Endodermal cell (in vitro differentiated cells): ENCODE data around the gene TM2D3. TPM values are rescaled to one million over a fixed set of nuclear protein-coding genes. Genes with fewer than 3 reads are reported as not detected.

Source experiments
- DNase-seq: peaks from one replicate; pipeline ENCODE4 v3.0.0-alpha.2; 2017
- H3K27ac ChIP-seq: 2 replicates; pipeline ENCODE4 v1.5.1; 2013; ENCODE audit warnings: mild to moderate bottlenecking, low read depth, low read length, moderate library complexity
- H3K27me3 ChIP-seq: 2 replicates; pipeline ENCODE4 v1.6.1; 2013; ENCODE audit warnings: mild to moderate bottlenecking, low read length, moderate library complexity; ENCODE audit not compliant: insufficient read depth, control insufficient read depth, poor library complexity, severe bottlenecking
- H3K36me3 ChIP-seq: 2 replicates; pipeline ENCODE4 v1.7.0; 2013; ENCODE audit warnings: mild to moderate bottlenecking, low read length, moderate library complexity; ENCODE audit not compliant: control insufficient read depth, insufficient read depth
- H3K4me1 ChIP-seq: one replicate; pipeline ENCODE4 v1.7.0; 2013; ENCODE audit warnings: low read length; ENCODE audit not compliant: control insufficient read depth, insufficient read depth
- H3K4me3 ChIP-seq: 2 replicates; pipeline ENCODE4 v1.5.1; 2013; ENCODE audit warnings: mild to moderate bottlenecking, low read length, moderate library complexity
- H3K9ac ChIP-seq: 2 replicates; pipeline ENCODE4 v1.6.1; 2013; ENCODE audit warnings: mild to moderate bottlenecking, low read length, moderate library complexity; ENCODE audit not compliant: poor library complexity, severe bottlenecking; ENCODE audit errors: extremely low read depth
- H3K9me3 ChIP-seq: 2 replicates; pipeline ENCODE4 v1.6.1; 2013; ENCODE audit warnings: mild to moderate bottlenecking, low read length, moderate library complexity; ENCODE audit not compliant: control insufficient read depth
- H3K27ac Mint-ChIP-seq: 2 replicates; pipeline ENCODE4 v1.8.0; 2020; ENCODE audit warnings: mixed read lengths
- H3K27me3 Mint-ChIP-seq: 2 replicates; pipeline ENCODE4 v1.8.0; 2021; ENCODE audit warnings: mild to moderate bottlenecking, mixed read lengths; ENCODE audit not compliant: insufficient read depth
- H3K36me3 Mint-ChIP-seq: 2 replicates; pipeline ENCODE4 v1.8.0; 2020; ENCODE audit warnings: low read depth, mixed read lengths
- H3K4me1 Mint-ChIP-seq: 2 replicates; pipeline ENCODE4 v1.8.0; 2020; ENCODE audit warnings: mixed read lengths
- H3K4me3 Mint-ChIP-seq: 2 replicates; pipeline ENCODE4 v1.8.0; 2020; ENCODE audit warnings: mild to moderate bottlenecking, moderate library complexity, mixed read lengths
- H3K9me3 Mint-ChIP-seq: 2 replicates; pipeline ENCODE4 v1.8.0; 2020; ENCODE audit warnings: mild to moderate bottlenecking, mixed read lengths
- CTCF ChIP-seq: fragments of 200-600 bp; sonication (generic); conservative IDR thresholded peaks from 2 replicates; pipeline ENCODE4 v1.5.0; 2021; ENCODE audit warnings: antibody characterized with exemption, mild to moderate bottlenecking
- WGBS, 2 experiments: methylation state at CpG; one replicate each; pipeline versions ENCODE4 v1.1.5 to v1.1.7; 2013; ENCODE audit warnings: missing lambda C conversion rate in 2 of 2, mixed read lengths in 1 of 2; ENCODE audit not compliant: insufficient coverage in 1 of 2, insufficient read length in 1 of 2; 5-methylcytosine and 5-hydroxymethylcytosine counted together
- total RNA-seq, 2 donors: library from RNA; stranded (reverse); fragmentation: NEBNext Ultra II Directional in 1 of 2; extraction: Animal tissue kit (Norgen Biotek cat#: 25700) in 1 of 2; gene quantifications; 2 replicates in 1 of 2; 3 replicates in 1 of 2; pipeline ENCODE4 v1.2.1, GENCODE V29; 2021

The TM2D3 gene
- total RNA-seq, 2 donors from 2014 or later, result 33.4 to 34.0 TPM

- peak overlapping the region; percentile 1 for H3K4me3 Mint-ChIP-seq
- H3K27ac ChIP-seq, result no peak overlapping the region
These were observed 23.8 kb upstream of the TM2D3 start for GRCh38 chr15:101675796-101676582.

DNA sequence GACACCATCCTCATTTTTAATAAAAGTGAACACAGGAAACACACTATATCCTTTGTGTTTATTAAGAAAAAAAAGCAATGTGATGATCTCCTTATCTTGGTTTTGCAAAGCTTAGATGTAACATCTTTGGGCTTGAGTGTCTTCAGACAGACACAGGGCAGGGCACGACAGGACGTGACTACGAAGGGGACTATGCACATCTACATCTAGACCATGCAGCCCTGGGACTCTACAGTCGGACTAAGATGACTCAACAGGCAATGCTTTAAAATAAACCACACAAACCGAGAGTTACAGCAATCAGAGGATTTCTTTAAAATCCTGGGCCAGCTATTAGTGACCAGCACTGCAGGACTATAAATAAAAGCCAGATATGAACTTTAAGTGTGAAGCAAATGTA lies 22.8 kb upstream of the TM2D3 start:
- no peaks in the 10 kb centered on the region for H3K9me3 Mint-ChIP-seq
- Histone ChIP-seq H3K4me1 (peaks cover 3% of the 10 kb centered on the region), H3K9ac (no peak overlapping the region), H3K9me3 (no peaks in the 10 kb centered on the region), H3K27ac (no peak overlapping the region), H3K4me3 (no peak overlapping the region), H3K27me3 (no peaks in the 10 kb centered on the region), H3K36me3 (peaks cover 18% of the 10 kb centered on the region)
- H3K4me3 Mint-ChIP-seq, result no peak overlapping the region
- WGBS, 2 experiments, result 94 to 100% methylated on average over 2 to 5 of the region's 5 CpGs
- no peaks in the 10 kb centered on the region for H3K27me3 Mint-ChIP-seq
- no peak for DNase-seq
- no peak for TF ChIP-seq CTCF
- H3K4me1 Mint-ChIP-seq, result peaks cover 8% of the 10 kb centered on the region
- H3K36me3 Mint-ChIP-seq, result peaks cover 41% of the 10 kb centered on the region
- H3K27ac Mint-ChIP-seq, result no peak overlapping the region

More at GRCh38 chr15:101675796-101676582, 23.8 kb upstream of the TM2D3 start:
- no peak overlapping the region for H3K9ac ChIP-seq
- peak overlapping the region; percentile 28 for H3K27ac Mint-ChIP-seq
- H3K36me3 ChIP-seq, result peaks cover 18% of the 10 kb centered on the region
- peaks cover 8% of the 10 kb centered on the region for H3K4me1 Mint-ChIP-seq
- peak; percentile 60 for DNase-seq
- H3K4me1 ChIP-seq, result peaks cover 3% of the 10 kb centered on the region
- H3K4me3 ChIP-seq, result no peak overlapping the region
- H3K27me3 Mint-ChIP-seq, result no peaks in the 10 kb centered on the region
- WGBS, 2 experiments, result 70 to 73% methylated on average over 13 to 16 of the region's 16 CpGs
- H3K36me3 Mint-ChIP-seq, result peaks cover 35% of the 10 kb centered on the region
- H3K9me3 ChIP-seq, result no peaks in the 10 kb centered on the region
- TF ChIP-seq CTCF, result no peak
- no peaks in the 10 kb centered on the region for H3K27me3 ChIP-seq
- H3K9me3 Mint-ChIP-seq, result no peaks in the 10 kb centered on the region

GRCh38 chr15:101672298-101672697 lies 20.1 kb upstream of the TM2D3 start:
- Histone ChIP-seq H3K27me3 (no peaks in the 10 kb centered on the region), H3K9me3 (peaks cover 1% of the 10 kb centered on the region), H3K4me1 (peaks cover 3% of the 10 kb centered on the region), H3K9ac (no peak overlapping the region), H3K36me3 (peaks cover 18% of the 10 kb centered on the region), H3K27ac (no peak overlapping the region), H3K4me3 (no peak overlapping the region)
- TF ChIP-seq CTCF, result peak; percentile 43
- H3K27ac Mint-ChIP-seq, result no peak overlapping the region
- H3K4me1 Mint-ChIP-seq, result peaks cover 8% of the 10 kb centered on the region
- peak; percentile 67 for DNase-seq
- H3K36me3 Mint-ChIP-seq, result peaks cover 45% of the 10 kb centered on the region
- 87 to 88% methylated on average over 9 of the region's 9 CpGs for WGBS, 2 experiments
- no peaks in the 10 kb centered on the region for H3K27me3 Mint-ChIP-seq
- no peak overlapping the region for H3K4me3 Mint-ChIP-seq
- H3K9me3 Mint-ChIP-seq, result no peaks in the 10 kb centered on the region
